GM12878 (cell line): ENCODE data around the gene CDK4. TPM values are rescaled to one million over a fixed set of nuclear protein-coding genes. Genes with fewer than 3 reads are reported as not detected.
A peak's percentile ranks its signal among the peaks of the same experiment; 100 is the strongest.

Source experiments
- BACH1 ChIP-seq: fragments of 450-650 bp; IDR thresholded peaks from 2 replicates; pipeline ENCODE4 v1.6.1; 2017; ENCODE audit warnings: mild to moderate bottlenecking, borderline replicate concordance
- FOXK2 ChIP-seq: fragments of 450-650 bp; IDR thresholded peaks from 2 replicates; pipeline ENCODE4 v1.6.1; 2017; ENCODE audit warnings: mild to moderate bottlenecking, moderate library complexity
- IRF3 ChIP-seq: fragments of 450-650 bp; IDR thresholded peaks from 2 replicates; pipeline ENCODE4 v1.6.1; 2014; ENCODE audit warnings: mild to moderate bottlenecking
- MLLT1 ChIP-seq: fragments of 450-650 bp; IDR thresholded peaks from 2 replicates; pipeline ENCODE4 v1.6.1; 2016; ENCODE audit warnings: mild to moderate bottlenecking
- NFYB ChIP-seq: IDR thresholded peaks from 2 replicates; pipeline ENCODE4 v1.6.1; 2011; ENCODE audit warnings: low read depth, mild to moderate bottlenecking, low read length, improper control_type of control experiment, moderate library complexity; ENCODE audit not compliant: insufficient read depth
- NR2F1 ChIP-seq: fragments of 450-650 bp; conservative IDR thresholded peaks from 2 replicates; pipeline ENCODE4 v1.6.1; 2017; ENCODE audit warnings: mild to moderate bottlenecking
- NRF1 ChIP-seq: conservative IDR thresholded peaks from 2 replicates; pipeline ENCODE4 v1.6.1; 2011; ENCODE audit warnings: mild to moderate bottlenecking, low read depth, low read length, improper control_type of control experiment
- SMARCA5 ChIP-seq: fragments of 450-650 bp; IDR thresholded peaks from 2 replicates; pipeline ENCODE4 v1.6.1; 2017; ENCODE audit warnings: mild to moderate bottlenecking
- TCF3 ChIP-seq: IDR thresholded peaks from 2 replicates; pipeline ENCODE4 v1.6.1; 2012; ENCODE audit warnings: low read depth, mild to moderate bottlenecking, low read length, borderline replicate concordance; ENCODE audit not compliant: insufficient read depth
- polyA plus RNA-seq, 11 experiments: library from polyadenylated mRNA; depleted of rRNA in 4 of 11; unstranded in 6 of 11; stranded (reverse) in 5 of 11; fragments of >200 nt; fragmentation: Nextera tagmentation in 4 of 11; fragmentation: Illumina TruSeq in 1 of 11; extraction: Ambion mirVana in 4 of 11; extraction: Trizol in 1 of 11; gene quantifications; 1 replicate in 1 of 11; 2 replicates in 10 of 11; pipeline versions ENCODE4 v1.2.1 to v1.2.3, GENCODE V29; 2011 to 2016; ENCODE audit warnings: inconsistent platforms in 2 of 11, missing spikeins in 2 of 11, low read depth in 1 of 11
- total RNA-seq, 4 experiments: library from RNA; depleted of rRNA in 3 of 4; stranded (reverse); fragments of >200 nt in 3 of 4; fragmentation: Illumina TruSeq in 1 of 4; extraction: Trizol in 1 of 4; gene quantifications; 2 replicates each; pipeline versions ENCODE4 v1.2.1 to v1.2.3, GENCODE V29; 2013 to 2021

The CDK4 gene
- total and polyA plus RNA-seq, 10 of the 15 experiments (the other 5 are each of a cell fraction or from before 2014, with no cell fraction given), result 26.1 to 385 (median 221) TPM

- peak; percentile 78 for TF ChIP-seq MLLT1
- TF ChIP-seq IRF3, result no peak
- 0 out of 2 replicates have a peak, but pooled peaks have one; percentile 32 for TF ChIP-seq SMARCA5
- 0 out of 2 replicates have a peak, but pooled peaks have one; percentile 61 for TF ChIP-seq TCF3
- TF ChIP-seq FOXK2, result no peak
- TF ChIP-seq NR2F1, result no peak
- peak; percentile 47 for TF ChIP-seq NRF1
- no peak for TF ChIP-seq BACH1
- no peak for TF ChIP-seq NFYB
These were observed 2.5 kb upstream of the CDK4 start, which contains the start of gene MARCHF9 (continued) for GRCh38 chr12:57754411-57755193.
